NCI-H82 treated with DMSO at 0.1 percent for 48 hours (cell line): Measurements from ENCODE around the gene YTHDC1.

Source experiments
- DNase-seq: peaks from one replicate; lab custom pipeline; 2025; ENCODE audit not compliant: unreplicated experiment; lab: John Stamatoyannopoulos, UW

YTHDC1 gene

GRCh38 chr4:68359508-68359907 is 9.6 kb upstream of the YTHDC1 start:
- no peak for DNase-seq

DNA sequence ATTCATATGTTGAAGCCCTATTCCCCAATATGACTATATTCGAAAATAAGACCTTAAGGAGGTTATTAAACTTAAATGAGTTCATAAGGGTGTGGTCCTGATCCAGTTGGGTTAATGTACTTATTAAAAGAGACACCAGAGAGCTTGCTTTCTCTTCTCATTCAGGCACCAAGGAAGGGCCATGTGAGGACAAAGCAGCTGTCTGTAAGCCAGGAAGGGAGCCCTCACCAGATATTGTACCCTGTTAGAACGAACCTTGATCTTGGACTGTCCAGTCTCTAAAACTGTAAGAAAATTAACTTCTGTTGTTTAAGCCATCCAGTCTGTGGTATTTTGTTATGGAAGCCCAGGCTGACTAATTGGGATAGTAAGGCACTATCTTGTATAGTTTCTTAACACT is 9.1 kb upstream of the YTHDC1 start:
- no peak for DNase-seq

DNA sequence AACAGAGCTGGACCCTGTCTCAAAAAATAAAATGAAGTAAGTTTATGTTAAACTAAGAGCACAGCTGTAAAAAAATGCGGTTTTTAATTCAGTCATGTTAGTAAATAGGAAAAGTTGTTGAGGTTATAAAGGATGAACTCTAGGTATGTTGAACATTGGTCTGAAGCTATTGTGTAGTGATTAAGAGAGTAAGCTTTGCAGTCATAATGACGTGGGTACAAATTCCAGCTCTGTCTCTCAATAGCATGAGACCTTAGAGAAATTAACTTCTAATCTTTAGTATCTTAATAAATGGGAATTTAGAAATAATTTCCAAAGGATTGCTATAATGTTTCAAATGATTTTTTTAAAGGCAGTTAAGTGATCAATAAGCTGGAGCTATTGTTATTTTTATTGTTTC is 2.9 kb upstream of the YTHDC1 start:
- no peak for DNase-seq

GRCh38 chr4:68349279-68349648 is 626 bp downstream of the YTHDC1 start:
- DNase-seq, result peak; percentile 2

- DNase-seq, result peak; percentile 0
Observed at GRCh38 chr4:68348577-68348976, 1.3 kb downstream of the YTHDC1 start.

- no peak for DNase-seq
Observed at GRCh38 chr4:68347845-68348244, 2.0 kb downstream of the YTHDC1 start.

- DNase-seq, result no peak
Observed at GRCh38 chr4:68346461-68346860, 3.4 kb downstream of the YTHDC1 start.

DNA sequence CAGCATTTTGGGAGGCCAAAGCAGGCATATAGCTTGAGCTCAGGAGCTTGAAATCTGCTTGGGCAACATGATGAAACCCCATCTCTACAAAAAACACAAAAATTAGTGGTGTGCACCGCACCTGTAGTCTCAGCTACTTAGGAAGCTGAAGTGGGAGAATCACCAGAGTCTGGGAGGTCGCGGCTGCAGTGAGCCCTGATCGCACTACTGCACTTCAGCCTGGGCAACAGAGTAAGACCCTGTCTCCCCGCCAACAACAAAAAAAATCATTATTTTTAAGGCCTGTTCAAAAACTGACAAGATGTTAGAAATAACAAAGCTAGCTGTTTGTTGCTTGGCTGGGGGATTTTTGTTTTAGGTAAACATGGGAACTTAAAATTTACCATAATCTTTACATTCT is 5.1 kb downstream of the YTHDC1 start:
- DNase-seq, result no peak

DNA sequence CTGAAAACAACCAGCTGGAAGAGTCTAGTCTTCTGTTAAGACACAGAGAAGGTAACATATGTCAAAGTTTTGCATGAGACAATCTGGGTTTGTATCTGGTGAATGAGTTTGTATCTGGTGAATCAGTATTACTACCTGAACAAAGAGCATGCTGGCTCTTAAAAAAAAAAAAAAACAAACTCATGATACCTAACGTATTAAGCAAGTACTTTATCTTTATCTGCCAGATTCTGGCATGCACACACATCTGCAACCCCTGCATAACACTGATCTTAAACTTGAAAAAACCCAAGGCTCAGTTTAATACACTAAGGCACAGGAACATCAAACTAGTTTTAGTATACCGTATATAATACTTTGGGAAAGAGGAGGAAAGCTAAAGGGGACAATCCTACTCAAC is 5.8 kb downstream of the YTHDC1 start:
- DNase-seq, result no peak

DNA sequence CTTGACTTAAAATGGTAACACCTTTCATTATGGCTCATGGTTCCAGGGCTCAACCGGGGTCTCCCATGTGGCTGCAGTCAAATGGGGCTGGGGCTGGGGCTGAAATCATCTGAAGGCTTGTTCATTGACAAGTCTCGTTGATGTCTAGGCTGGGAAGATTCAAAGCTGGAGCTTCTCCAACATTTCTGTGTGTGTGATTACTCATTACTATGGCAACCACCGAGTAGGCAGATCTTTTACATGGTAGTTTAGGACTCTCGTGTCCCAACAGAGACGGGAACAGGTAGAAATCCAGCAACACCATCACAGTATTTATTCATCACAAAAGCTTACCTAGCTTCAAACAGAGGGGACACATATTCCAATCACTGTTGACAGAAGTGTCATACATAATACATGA is 7.8 kb downstream of the YTHDC1 start:
- DNase-seq, result no peak

DNA sequence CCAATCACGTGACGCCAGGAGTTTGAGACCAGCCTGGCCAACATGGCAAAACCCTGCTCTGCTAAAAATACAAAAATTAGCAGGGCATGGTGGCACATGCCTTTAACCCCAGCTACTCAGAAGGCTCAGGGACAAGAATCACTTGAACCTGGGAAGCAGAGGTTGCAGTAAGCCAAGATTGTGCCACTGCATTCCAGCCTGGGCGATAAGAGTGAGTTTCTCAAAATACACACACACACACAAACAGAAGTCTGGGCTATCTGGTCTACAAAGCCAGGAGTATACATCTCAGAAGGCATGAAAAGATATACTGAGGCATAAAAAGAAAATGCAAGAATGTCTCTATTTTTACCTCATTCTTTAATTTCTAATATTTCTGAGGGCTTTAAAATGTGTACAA is 11.3 kb downstream of the YTHDC1 start:
- no peak for DNase-seq

DNA sequence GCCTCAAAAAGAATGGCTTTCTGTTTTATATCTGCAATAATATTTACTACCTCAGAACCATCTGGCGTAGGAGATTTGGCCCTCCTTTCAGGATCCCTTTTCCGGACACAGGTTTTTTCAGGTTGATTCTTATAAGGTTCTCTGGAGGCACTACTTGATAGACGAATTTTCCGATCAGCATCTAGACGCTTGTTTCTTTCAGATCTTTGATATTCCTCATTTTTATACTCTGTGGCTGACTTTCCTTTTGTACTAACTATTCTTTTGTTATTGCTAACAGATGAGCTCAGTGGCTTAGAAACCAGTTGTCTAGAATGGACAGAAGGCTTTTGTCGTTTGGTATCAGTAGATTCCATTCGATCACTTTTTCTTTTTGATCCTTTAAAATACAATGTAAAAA is 12.4 kb downstream of the YTHDC1 start:
- no peak for DNase-seq

GRCh38 chr4:68337004-68337403 is 12.9 kb downstream of the YTHDC1 start:
- no peak for DNase-seq

GRCh38 chr4:68336530-68336929 is 13.4 kb downstream of the YTHDC1 start:
- DNase-seq, result no peak

DNA sequence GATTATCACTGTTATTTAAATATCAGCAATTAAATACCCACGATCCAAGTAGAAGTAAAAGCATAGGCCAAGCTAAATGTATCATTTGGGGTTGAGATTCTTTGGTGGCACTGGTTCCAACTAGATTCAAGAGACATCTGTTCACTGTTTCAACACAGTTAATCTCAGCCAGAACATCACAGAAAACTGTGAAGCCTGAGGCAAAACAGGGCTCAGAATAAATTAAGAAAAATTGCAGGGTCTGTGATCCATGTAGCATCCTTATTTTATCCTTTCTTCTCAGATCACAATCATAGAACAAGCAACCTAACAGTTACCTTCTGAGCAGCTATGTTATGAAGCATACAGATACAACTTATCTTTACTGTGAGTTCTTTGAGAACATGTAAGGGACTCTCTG is 23.7 kb downstream of the YTHDC1 start:
- DNase-seq, result no peak

GRCh38 chr4:68324519-68325262 is 25.2 kb downstream of the YTHDC1 start:
- no peak for DNase-seq

DNA sequence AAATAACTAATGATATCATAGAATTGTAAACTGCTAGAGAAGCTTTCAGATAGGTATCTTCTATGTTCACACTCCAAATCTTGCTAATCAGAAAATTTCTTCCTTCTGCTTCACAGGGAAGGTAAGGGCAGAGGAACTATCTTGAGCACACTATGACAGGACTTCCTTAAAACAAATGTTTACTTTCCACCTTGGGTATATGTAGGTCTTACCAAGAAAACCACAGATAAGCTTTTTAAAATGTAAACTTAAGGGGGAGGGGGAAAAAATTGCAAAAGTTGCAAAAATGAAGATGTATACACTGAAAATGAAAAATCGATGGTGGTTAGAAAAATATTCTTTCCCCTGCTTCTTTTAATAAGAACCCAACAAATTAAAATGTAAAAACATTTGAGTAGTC is 30.9 kb downstream of the YTHDC1 start:
- DNase-seq, result no peak

GRCh38 chr4:68316193-68316969 is 33.5 kb downstream of the YTHDC1 start:
- no peak for DNase-seq

GRCh38 chr4:68310651-68311247 is 39.1 kb downstream of the YTHDC1 start:
- no peak for DNase-seq

DNA sequence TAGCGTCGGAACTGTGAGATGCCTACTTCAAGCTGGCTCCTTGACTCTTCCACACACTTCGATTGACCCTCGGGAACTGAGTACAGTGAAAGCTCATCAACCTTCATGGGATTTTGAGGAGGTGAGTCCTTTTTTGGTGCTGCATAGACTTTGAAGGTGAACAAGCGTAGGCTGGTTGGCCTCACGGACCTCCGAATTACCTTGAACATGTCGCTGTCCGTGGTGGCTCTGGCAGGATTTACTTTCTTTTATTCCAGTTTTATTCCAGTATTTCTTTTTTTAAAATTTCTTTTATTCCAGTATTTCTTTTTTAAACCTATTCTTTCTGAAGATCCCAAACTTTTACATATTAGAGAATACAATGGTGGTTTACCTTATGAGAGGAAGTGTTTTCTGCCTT is 45.2 kb downstream of the YTHDC1 start:
- no peak for DNase-seq

DNA sequence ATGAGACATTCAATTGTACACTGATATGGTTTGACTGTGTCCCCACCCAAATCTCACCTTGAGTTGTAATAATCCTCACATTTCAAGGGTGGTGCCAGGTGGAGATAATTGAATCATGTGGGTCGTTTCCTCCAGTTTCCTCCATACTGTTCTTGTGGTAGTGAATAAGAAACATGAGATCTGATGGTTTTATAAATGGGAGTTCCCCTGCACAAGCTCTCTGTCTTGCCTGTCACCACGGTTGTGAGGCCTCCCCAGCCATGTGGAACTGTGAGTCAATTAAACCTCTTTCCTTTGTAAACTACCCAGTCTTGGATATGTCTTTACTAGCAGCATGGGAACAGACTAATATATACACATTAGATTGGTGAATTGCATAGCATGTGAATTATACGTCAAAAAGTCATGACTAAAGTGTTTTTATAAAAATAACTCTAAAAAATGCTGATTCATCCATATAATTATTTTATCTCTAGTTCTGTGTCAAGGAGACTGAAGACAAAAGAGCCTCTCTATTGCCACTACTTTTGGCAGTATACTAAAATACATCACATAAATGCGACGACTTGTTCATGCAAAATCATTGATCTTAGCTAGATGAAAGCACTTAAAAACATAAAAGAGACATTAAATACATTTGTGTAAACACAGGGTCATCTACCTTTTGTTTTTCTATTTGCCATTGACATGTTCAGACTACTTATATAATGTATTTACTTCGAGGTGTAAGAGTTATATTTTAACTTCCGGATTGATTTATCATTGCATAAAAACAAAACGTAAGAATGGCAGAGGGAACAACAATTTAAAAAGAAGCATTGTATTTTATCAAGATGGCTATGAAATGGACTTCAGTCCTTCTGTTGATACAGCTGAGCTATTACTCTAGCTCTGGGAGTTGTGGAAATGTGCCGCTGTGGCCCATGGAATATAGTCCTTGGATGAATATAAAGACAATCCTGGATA is 50.1 kb downstream of the YTHDC1 start:
- no peak for DNase-seq
